ENCODE data around the gene PCDHGA3.
"Not testable (repeated sequence)": the region's sequence is repeated elsewhere in the genome, so short reads cannot be mapped to it uniquely, and the experiment has no call there.

The PCDHGA3 gene

DNA sequence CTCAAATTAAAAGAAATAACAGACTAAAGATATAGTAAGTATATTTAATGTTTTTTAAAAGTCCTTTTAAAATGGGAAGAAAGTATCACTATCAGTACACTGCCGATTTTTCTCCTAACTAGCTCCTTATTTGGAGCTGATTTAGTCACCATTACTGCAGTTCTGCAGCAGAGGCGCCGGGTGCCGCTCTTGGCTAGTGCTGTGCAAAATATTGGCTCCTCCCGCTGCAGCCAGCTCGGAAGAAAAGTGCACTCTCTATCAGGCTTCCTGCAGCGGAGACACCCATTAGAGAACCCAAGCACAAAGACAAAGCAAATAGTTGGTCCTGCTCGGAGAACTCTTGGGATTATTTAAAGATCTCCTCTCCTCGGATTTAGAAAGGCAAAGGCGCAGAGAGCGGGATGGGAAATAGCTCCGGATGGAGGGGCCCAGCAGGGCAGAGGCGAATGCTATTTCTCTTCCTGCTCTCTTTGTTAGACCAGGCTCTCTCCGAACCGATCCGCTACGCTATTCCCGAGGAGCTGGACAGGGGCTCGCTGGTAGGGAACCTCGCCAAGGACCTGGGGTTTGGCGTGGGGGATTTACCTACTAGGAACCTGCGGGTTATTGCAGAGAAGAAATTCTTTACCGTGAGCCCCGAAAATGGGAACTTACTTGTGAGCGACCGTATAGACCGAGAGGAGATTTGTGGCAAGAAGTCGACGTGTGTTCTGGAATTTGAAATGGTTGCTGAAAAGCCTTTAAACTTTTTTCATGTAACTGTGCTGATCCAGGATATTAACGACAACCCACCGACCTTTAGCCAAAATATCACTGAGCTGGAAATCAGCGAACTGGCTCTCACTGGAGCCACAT, 26.6 kb downstream of the PCDHGA3 start, which contains the start of gene PCDHGB3:
Gene PCDHGB3 (plus strand): TSS at position 249 of the 855 bp plus-strand sequence. CDS start 153 bp downstream, at position 402.
- TF ChIP-seq, protein P1, sequence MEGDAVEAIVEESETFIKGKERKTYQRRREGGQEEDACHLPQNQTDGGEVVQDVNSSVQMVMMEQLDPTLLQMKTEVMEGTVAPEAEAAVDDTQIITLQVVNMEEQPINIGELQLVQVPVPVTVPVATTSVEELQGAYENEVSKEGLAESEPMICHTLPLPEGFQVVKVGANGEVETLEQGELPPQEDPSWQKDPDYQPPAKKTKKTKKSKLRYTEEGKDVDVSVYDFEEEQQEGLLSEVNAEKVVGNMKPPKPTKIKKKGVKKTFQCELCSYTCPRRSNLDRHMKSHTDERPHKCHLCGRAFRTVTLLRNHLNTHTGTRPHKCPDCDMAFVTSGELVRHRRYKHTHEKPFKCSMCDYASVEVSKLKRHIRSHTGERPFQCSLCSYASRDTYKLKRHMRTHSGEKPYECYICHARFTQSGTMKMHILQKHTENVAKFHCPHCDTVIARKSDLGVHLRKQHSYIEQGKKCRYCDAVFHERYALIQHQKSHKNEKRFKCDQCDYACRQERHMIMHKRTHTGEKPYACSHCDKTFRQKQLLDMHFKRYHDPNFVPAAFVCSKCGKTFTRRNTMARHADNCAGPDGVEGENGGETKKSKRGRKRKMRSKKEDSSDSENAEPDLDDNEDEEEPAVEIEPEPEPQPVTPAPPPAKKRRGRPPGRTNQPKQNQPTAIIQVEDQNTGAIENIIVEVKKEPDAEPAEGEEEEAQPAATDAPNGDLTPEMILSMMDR (conservative IDR thresholded peaks at IDR 0.05; ENCODE audit: low read depth, low read length) = peak; percentile 37; the same call in 1 of the 2 replicates
- Histone ChIP-seq H3K36me3 (ENCODE audit: insufficient read depth) (no peaks in the 10 kb centered on the region), H2AFZ (ENCODE audit: low read depth) (peak within 1 kb of the TSS; percentile 76), H3K9ac (no peak within 1 kb of the TSS), H3K4me2 (peak within 1 kb of the TSS; percentile 33; the same call in 1 of the 2 replicates), H3K4me3 (IDR thresholded peaks at IDR 0.05; ENCODE audit: insufficient read depth, low read depth, low read length) (no peak within 1 kb of the TSS), H3K4me1 (ENCODE audit: low read depth, poor library complexity, severe bottlenecking) (no peaks in the 10 kb centered on the region), H3K27me3 (ENCODE audit: insufficient read depth, low read depth) (no peaks in the 10 kb centered on the region), H4K20me1 (ENCODE audit: insufficient read depth) (no peaks in the 10 kb centered on the region), H3K79me2 (ENCODE audit: insufficient read depth, low read depth) (no peaks in the 10 kb centered on the region), H3K27ac (no peak within 1 kb of the TSS)

DNA sequence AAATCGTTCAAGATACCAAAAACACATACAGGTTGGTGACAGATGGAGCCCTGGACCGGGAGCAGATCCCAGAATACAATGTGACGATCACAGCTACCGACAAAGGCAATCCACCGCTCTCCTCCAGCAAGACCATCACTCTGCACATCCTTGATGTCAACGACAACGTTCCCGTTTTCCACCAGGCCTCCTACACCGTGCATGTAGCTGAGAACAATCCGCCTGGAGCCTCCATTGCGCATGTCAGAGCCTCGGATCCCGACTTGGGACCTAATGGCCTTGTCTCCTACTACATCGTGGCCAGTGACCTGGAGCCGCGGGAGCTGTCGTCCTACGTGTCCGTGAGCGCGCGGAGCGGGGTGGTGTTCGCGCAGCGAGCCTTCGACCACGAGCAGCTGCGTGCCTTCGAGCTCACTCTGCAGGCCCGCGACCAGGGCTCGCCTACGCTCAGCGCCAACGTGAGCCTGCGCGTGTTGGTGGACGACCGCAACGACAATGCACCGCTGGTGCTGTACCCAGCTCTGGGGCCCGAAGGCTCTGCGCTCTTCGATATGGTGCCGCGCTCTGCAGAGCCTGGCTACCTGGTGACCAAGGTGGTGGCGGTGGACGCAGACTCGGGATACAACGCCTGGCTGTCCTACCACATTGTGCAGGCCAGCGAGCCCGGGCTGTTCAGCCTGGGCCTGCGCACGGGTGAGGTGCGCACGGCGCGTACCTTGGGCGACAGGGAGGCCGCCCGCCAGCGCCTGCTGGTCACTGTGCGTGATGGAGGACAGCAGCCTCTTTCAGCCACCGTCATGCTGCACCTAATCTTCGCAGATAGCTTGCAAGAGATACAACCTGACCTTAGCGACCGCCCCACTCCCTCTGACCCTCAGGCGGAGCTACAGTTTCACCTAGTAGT, 28.2 kb downstream of the PCDHGA3 start:
- H3K4me2 ChIP-seq = no peak overlapping the region
- H3K27ac ChIP-seq = no peak overlapping the region
- no peak overlapping the region for H3K4me3 ChIP-seq (IDR thresholded peaks at IDR 0.05; ENCODE audit: insufficient read depth, low read depth, low read length)
- H3K36me3 ChIP-seq (ENCODE audit: insufficient read depth) = no peaks in the 10 kb centered on the region
- no peak overlapping the region for H2AFZ ChIP-seq (ENCODE audit: low read depth)
- no peaks in the 10 kb centered on the region for H3K79me2 ChIP-seq (ENCODE audit: insufficient read depth, low read depth)
- no peaks in the 10 kb centered on the region for H3K27me3 ChIP-seq (ENCODE audit: insufficient read depth, low read depth)
- no peaks in the 10 kb centered on the region for H3K4me1 ChIP-seq (ENCODE audit: low read depth, poor library complexity, severe bottlenecking)
- no peak overlapping the region for H3K9ac ChIP-seq
- H4K20me1 ChIP-seq (ENCODE audit: insufficient read depth) = no peaks in the 10 kb centered on the region
- TF ChIP-seq, protein P1 (conservative IDR thresholded peaks at IDR 0.05; ENCODE audit: low read depth, low read length) = no peak

DNA sequence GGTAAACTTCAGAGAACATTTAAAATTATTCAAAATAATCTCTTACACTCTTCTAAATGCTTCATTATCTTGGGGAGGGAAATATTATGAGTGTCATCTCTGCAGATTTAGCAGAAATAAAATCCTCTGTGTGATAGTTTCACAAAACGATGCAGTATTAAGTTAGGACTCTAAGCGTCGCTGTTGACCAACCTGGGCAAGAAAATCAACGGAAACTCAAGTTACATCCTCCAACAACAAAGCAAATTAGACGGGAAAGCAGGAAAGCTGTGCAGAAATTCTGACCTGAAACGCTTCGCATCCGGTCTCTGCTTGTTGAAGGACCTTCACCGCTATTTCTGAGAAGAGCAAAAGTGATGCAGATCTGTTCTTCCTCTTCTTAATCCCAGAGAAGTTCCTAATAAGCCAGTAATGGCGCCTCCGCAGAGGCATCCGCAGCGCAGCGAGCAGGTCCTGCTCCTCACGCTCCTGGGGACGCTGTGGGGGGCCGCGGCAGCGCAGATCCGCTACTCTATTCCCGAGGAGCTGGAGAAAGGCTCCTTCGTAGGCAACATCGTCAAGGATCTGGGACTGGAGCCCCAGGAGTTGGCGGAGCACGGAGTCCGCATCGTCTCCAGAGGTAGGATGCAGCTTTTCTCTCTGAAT, 30.2 kb downstream of the PCDHGA3 start, which contains the start of gene PCDHGA6:
Gene PCDHGA6 (plus strand): TSS at position 219 of the 645 bp plus-strand sequence. CDS start 193 bp downstream, at position 412.
- no peak within 1 kb of the TSS for H3K9ac ChIP-seq
- no peaks in the 10 kb centered on the region for H4K20me1 ChIP-seq (ENCODE audit: insufficient read depth)
- no peaks in the 10 kb centered on the region for H3K4me1 ChIP-seq (ENCODE audit: low read depth, poor library complexity, severe bottlenecking)
- no peak within 1 kb of the TSS for H3K27ac ChIP-seq
- no peaks in the 10 kb centered on the region for H3K36me3 ChIP-seq (ENCODE audit: insufficient read depth)
- no peaks in the 10 kb centered on the region for H3K79me2 ChIP-seq (ENCODE audit: insufficient read depth, low read depth)
- no peak within 1 kb of the TSS for H2AFZ ChIP-seq (ENCODE audit: low read depth)
- TF ChIP-seq, protein P1 (conservative IDR thresholded peaks at IDR 0.05; ENCODE audit: low read depth, low read length) = no peak
- no peak within 1 kb of the TSS for H3K4me2 ChIP-seq
- no peak within 1 kb of the TSS for H3K4me3 ChIP-seq (IDR thresholded peaks at IDR 0.05; ENCODE audit: insufficient read depth, low read depth, low read length)
- H3K27me3 ChIP-seq (ENCODE audit: insufficient read depth, low read depth) = no peaks in the 10 kb centered on the region

GRCh38 chr5:141374627-141375026, 31.0 kb downstream of the PCDHGA3 start:
- no peaks in the 10 kb centered on the region for H3K36me3 ChIP-seq (ENCODE audit: insufficient read depth)
- no peak overlapping the region for H3K4me2 ChIP-seq
- no peak overlapping the region for H3K4me3 ChIP-seq (IDR thresholded peaks at IDR 0.05; ENCODE audit: insufficient read depth, low read depth, low read length)
- H3K9ac ChIP-seq = no peak overlapping the region
- H3K27me3 ChIP-seq (ENCODE audit: insufficient read depth, low read depth) = no peaks in the 10 kb centered on the region
- no peaks in the 10 kb centered on the region for H4K20me1 ChIP-seq (ENCODE audit: insufficient read depth)
- H3K4me1 ChIP-seq (ENCODE audit: low read depth, poor library complexity, severe bottlenecking) = no peaks in the 10 kb centered on the region
- TF ChIP-seq, protein P1 (conservative IDR thresholded peaks at IDR 0.05; ENCODE audit: low read depth, low read length) = no peak
- H3K79me2 ChIP-seq (ENCODE audit: insufficient read depth, low read depth) = no peaks in the 10 kb centered on the region
- H2AFZ ChIP-seq (ENCODE audit: low read depth) = no peak overlapping the region
- no peak overlapping the region for H3K27ac ChIP-seq

- H3K4me3 ChIP-seq (IDR thresholded peaks at IDR 0.05; ENCODE audit: insufficient read depth, low read depth, low read length); H3K4me1 ChIP-seq (ENCODE audit: low read depth, poor library complexity, severe bottlenecking); H3K36me3 ChIP-seq (ENCODE audit: insufficient read depth); H3K79me2 ChIP-seq (ENCODE audit: insufficient read depth, low read depth); H3K9ac ChIP-seq; H3K4me2 ChIP-seq; H2AFZ ChIP-seq (ENCODE audit: low read depth); H3K27ac ChIP-seq; H3K27me3 ChIP-seq (ENCODE audit: insufficient read depth, low read depth); H4K20me1 ChIP-seq (ENCODE audit: insufficient read depth): not testable (repeated sequence)
These were observed 32.0 kb downstream of the PCDHGA3 start for GRCh38 chr5:141375444-141376155.
